Measurements from ENCODE around the gene RAE1. TPM values are rescaled to one million over a fixed set of nuclear protein-coding genes. Genes with fewer than 3 reads are reported as not detected.

Gene RAE1
- total RNA-seq, 1 experiment from 2014 or later: 46.3 TPM

DNA sequence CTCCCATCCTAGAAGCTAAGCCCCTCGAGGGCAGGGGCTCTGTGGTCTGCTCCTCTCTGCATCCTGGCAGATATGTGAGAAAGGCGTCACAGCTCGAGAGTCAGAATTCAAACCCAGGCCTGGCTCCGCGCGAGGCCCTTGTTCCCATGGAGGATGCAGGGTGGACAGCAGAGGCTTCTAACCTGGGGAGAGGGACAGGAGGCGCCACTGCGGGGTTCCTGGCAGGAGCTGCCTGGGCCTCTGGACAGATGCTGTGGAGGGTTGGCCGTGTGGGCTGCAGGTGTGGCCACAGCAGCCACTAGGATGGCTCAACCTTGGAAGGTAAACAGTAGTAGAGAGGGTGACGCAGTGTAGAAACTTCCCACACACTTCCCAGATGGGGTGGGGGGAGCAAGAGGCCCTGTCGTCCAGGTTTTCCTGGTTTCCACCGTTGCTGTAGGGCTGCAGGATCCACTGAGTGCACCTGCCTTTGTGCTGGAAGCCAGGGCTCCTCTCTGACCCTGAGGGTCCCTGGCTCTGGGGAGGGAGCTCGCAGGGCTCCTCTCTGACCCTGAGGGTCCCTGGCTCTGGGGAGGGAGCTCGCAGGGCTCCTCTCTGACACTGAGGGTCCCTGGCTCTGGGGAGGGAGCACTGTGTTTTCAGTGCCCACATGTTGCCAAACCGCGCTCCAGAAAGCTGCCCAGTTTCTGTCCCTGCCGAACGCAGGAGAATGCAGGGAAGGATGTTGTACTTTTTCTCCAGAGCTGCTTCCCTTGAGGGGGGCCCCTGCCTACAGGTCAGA lies 54.4 kb downstream of the RAE1 start:
- RAD21 ChIA-PET (ENCODE audit: low non-redundant PET in 1 of 2, low total read pairs in 2 of 2, uncharacterized antibody in 2 of 2, unreplicated experiment in 2 of 2): no interaction called here
- ATAC-seq: no peak
- CTCF ChIA-PET: no interaction called here

DNA sequence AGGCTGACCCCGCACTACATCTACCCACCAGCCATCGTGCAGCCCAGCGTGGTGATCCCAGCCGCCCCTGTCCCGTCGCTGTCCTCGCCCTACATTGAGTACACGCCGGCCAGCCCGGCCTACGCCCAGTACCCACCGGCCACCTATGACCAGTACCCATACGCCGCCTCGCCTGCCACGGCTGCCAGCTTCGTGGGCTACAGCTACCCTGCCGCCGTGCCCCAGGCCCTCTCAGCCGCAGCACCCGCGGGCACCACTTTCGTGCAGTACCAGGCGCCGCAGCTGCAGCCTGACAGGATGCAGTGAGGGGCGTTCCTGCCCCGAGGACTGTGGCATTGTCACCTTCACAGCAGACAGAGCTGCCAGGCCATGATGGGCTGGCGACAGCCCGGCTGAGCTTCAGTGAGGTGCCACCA lies 56.5 kb downstream of the RAE1 start:
- Histone ChIP-seq H3K4me3 (replicated peaks in 1 of 2; ENCODE audit: low read depth in 1 of 2, low read length in 2 of 2) (no peak overlapping the region), H3K9me3 (ENCODE audit: control insufficient read depth in 1 of 2, insufficient read depth in 1 of 2, low read depth in 1 of 2, low read length in 2 of 2) (no peaks in the 10 kb centered on the region), H3K79me2 (ENCODE audit: insufficient read depth, low read length) (no peaks in the 10 kb centered on the region; the same call in 1 of the 2 replicates), H3K27me3 (ENCODE audit: insufficient read depth, low read length) (no peaks in the 10 kb centered on the region), H3K4me1 (ENCODE audit: control insufficient read depth in 1 of 2, insufficient read depth in 2 of 2, low read length in 2 of 2) (no peaks in the 10 kb centered on the region), H4K20me1 (ENCODE audit: insufficient read depth) (no peaks in the 10 kb centered on the region), H3K27ac (ENCODE audit: low read depth, low read length) (no peak overlapping the region), H3K4me2 (ENCODE audit: low read length) (no peak overlapping the region), H3K9me2 (ENCODE audit: insufficient read depth) (no peaks in the 10 kb centered on the region), H2AFZ (ENCODE audit: low read depth, low read length, poor library complexity, severe bottlenecking) (no peak overlapping the region), H3K36me3 (ENCODE audit: control insufficient read depth in 1 of 2, insufficient read depth in 2 of 2, low read length in 2 of 2) (peaks cover 15 to 23% of the 10 kb centered on the region in 2 experiments), H3K9ac (ENCODE audit: low read length) (no peak overlapping the region)
- DNase-seq (ENCODE audit: low read depth, low spot score): no peak
- ATAC-seq: no peak
- BruUV-seq (replicated peaks): no TSS peak
- ChIA-PET POLR2A (no interaction called here), CTCF (no interaction called here), RAD21 (ENCODE audit: low non-redundant PET in 1 of 2, low total read pairs in 2 of 2, uncharacterized antibody in 2 of 2, unreplicated experiment in 2 of 2) (no interaction called here)
- intact Hi-C loops (cut with micrococcal nuclease): no loop called here
- no peak for TF ChIP-seq SRF (IDR thresholded peaks at IDR 0.05; ENCODE audit: low read depth)
- TF ChIP-seq, protein P1, sequence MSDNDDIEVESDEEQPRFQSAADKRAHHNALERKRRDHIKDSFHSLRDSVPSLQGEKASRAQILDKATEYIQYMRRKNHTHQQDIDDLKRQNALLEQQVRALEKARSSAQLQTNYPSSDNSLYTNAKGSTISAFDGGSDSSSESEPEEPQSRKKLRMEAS (IDR thresholded peaks at IDR 0.05): no peak
- no peak for TF ChIP-seq SP1 (IDR thresholded peaks at IDR 0.05; ENCODE audit: low read depth)
- no peak for TF ChIP-seq ZNF274 (IDR thresholded peaks at IDR 0.05; ENCODE audit: low read depth, low read length)
- no peak for TF ChIP-seq EZH2 (IDR thresholded peaks at IDR 0.05)
- TF ChIP-seq TCF7L2 (IDR thresholded peaks at IDR 0.05; ENCODE audit: borderline replicate concordance, extremely low read depth, insufficient read depth, insufficient read length): no peak
- TF ChIP-seq SIN3A (IDR thresholded peaks at IDR 0.05; ENCODE audit: low read depth): no peak
- TF ChIP-seq CBX3 (IDR thresholded peaks at IDR 0.05; ENCODE audit: low read depth): no peak
- no peak for TF ChIP-seq EGR1 (IDR thresholded peaks at IDR 0.05; ENCODE audit: low read depth)
- no peak for TF ChIP-seq POLR2A (IDR thresholded peaks at IDR 0.05; ENCODE audit: borderline replicate concordance, extremely low read depth, insufficient read depth, insufficient read length)
- TF ChIP-seq, protein P2, sequence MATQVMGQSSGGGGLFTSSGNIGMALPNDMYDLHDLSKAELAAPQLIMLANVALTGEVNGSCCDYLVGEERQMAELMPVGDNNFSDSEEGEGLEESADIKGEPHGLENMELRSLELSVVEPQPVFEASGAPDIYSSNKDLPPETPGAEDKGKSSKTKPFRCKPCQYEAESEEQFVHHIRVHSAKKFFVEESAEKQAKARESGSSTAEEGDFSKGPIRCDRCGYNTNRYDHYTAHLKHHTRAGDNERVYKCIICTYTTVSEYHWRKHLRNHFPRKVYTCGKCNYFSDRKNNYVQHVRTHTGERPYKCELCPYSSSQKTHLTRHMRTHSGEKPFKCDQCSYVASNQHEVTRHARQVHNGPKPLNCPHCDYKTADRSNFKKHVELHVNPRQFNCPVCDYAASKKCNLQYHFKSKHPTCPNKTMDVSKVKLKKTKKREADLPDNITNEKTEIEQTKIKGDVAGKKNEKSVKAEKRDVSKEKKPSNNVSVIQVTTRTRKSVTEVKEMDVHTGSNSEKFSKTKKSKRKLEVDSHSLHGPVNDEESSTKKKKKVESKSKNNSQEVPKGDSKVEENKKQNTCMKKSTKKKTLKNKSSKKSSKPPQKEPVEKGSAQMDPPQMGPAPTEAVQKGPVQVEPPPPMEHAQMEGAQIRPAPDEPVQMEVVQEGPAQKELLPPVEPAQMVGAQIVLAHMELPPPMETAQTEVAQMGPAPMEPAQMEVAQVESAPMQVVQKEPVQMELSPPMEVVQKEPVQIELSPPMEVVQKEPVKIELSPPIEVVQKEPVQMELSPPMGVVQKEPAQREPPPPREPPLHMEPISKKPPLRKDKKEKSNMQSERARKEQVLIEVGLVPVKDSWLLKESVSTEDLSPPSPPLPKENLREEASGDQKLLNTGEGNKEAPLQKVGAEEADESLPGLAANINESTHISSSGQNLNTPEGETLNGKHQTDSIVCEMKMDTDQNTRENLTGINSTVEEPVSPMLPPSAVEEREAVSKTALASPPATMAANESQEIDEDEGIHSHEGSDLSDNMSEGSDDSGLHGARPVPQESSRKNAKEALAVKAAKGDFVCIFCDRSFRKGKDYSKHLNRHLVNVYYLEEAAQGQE (IDR thresholded peaks at IDR 0.05; ENCODE audit: low read depth): no peak

More for the DNA sequence above, 54.4 kb downstream of the RAE1 start:
- Histone ChIP-seq H3K4me3 (replicated peaks in 1 of 2; ENCODE audit: low read depth in 1 of 2, low read length in 2 of 2) (no peak overlapping the region), H4K20me1 (ENCODE audit: insufficient read depth) (no peaks in the 10 kb centered on the region), H3K9me3 (ENCODE audit: control insufficient read depth in 1 of 2, insufficient read depth in 1 of 2, low read depth in 1 of 2, low read length in 2 of 2) (no peaks in the 10 kb centered on the region), H3K9ac (ENCODE audit: low read length) (no peak overlapping the region), H3K27ac (ENCODE audit: low read depth, low read length) (no peak overlapping the region), H3K36me3 (ENCODE audit: control insufficient read depth in 1 of 2, insufficient read depth in 2 of 2, low read length in 2 of 2) (peaks cover 19 to 23% of the 10 kb centered on the region in 2 experiments), H2AFZ (ENCODE audit: low read depth, low read length, poor library complexity, severe bottlenecking) (no peak overlapping the region), H3K27me3 (ENCODE audit: insufficient read depth, low read length) (no peaks in the 10 kb centered on the region), H3K79me2 (ENCODE audit: insufficient read depth, low read length) (peaks cover 5% of the 10 kb centered on the region; the same call in 1 of the 2 replicates), H3K4me2 (ENCODE audit: low read length) (no peak overlapping the region), H3K4me1 (ENCODE audit: control insufficient read depth in 1 of 2, insufficient read depth in 2 of 2, low read length in 2 of 2) (no peaks in the 10 kb centered on the region), H3K9me2 (ENCODE audit: insufficient read depth) (no peaks in the 10 kb centered on the region)
- no TSS peak for BruUV-seq (replicated peaks)
- no peak for TF ChIP-seq JUND (IDR thresholded peaks at IDR 0.05)
- no peak for TF ChIP-seq FOSL1 (IDR thresholded peaks at IDR 0.05; ENCODE audit: low read depth)
- TF ChIP-seq EZH2 (IDR thresholded peaks at IDR 0.05): no peak
- TF ChIP-seq ELF1 (IDR thresholded peaks at IDR 0.05; ENCODE audit: borderline replicate concordance, low read depth): no peak
- TF ChIP-seq CEBPB (IDR thresholded peaks at IDR 0.05; ENCODE audit: low read depth): no peak
- TF ChIP-seq EZH2phosphoT487 (IDR thresholded peaks at IDR 0.05; ENCODE audit: borderline replicate concordance): no peak
- TF ChIP-seq ZFX (IDR thresholded peaks at IDR 0.05): no peak
- no peak for TF ChIP-seq POLR2A (IDR thresholded peaks at IDR 0.05; ENCODE audit: borderline replicate concordance, extremely low read depth, insufficient read depth, insufficient read length)
- no peak for TF ChIP-seq SIN3A (IDR thresholded peaks at IDR 0.05; ENCODE audit: low read depth)
- no peak for TF ChIP-seq CBX3 (IDR thresholded peaks at IDR 0.05; ENCODE audit: low read depth)
- TF ChIP-seq RAD21 (IDR thresholded peaks at IDR 0.05; ENCODE audit: low read depth): no peak
- no peak for TF ChIP-seq SRF (IDR thresholded peaks at IDR 0.05; ENCODE audit: low read depth)
- TF ChIP-seq POLR2AphosphoS5 (IDR thresholded peaks at IDR 0.05; ENCODE audit: low read depth, low read length): no peak
- TF ChIP-seq SP1 (IDR thresholded peaks at IDR 0.05; ENCODE audit: low read depth): no peak
- TF ChIP-seq, protein P1 (IDR thresholded peaks at IDR 0.05): no peak
- TF ChIP-seq TCF7L2 (IDR thresholded peaks at IDR 0.05; ENCODE audit: borderline replicate concordance, extremely low read depth, insufficient read depth, insufficient read length): no peak
- POLR2A ChIA-PET: no interaction called here
- no peak for DNase-seq (ENCODE audit: low read depth, low spot score)
- intact Hi-C loops (cut with micrococcal nuclease): no loop called here

Data from HCT116 (cell line).